ENCODE measurements around the gene VTA1.

- TF ChIP-seq RAD21 (IDR thresholded peaks at IDR 0.05; ENCODE audit: low read length) = no peak
- TF ChIP-seq CTCF (conservative IDR thresholded peaks at IDR 0.05; ENCODE audit: low read depth, low read length) = no peak
- TF ChIP-seq FOS (IDR thresholded peaks at IDR 0.05; ENCODE audit: low read depth, low read length) = no peak
Measured at GRCh38 chr6:142154336-142154735, 7.3 kb downstream of the VTA1 start.

All from IMR-90 (cell line).